GM04504 (cell line): ENCODE data around the gene TPR.
"Not testable (repeated sequence)": the region's sequence is repeated elsewhere in the genome, so short reads cannot be mapped to it uniquely, and the experiment has no call there.

Source experiments
- DNase-seq: peaks from one replicate; pipeline ENCODE4 v3.0.0-alpha.2; 2012; ENCODE audit warnings: low read depth

TPR gene

GRCh38 chr1:186375152-186375928 is at the start of gene TPR, which contains the start of gene ODR4:
Gene TPR (minus strand): TSS chr1:186375253. CDS start chr1:186375028, 225 bp downstream.
Gene ODR4 (plus strand): TSS chr1:186375838. CDS start chr1:186379786, 3,948 bp downstream.
- DNase-seq, result peak; percentile 98

GRCh38 chr1:186424539-186424938 is 49.5 kb upstream of the TPR start:
- DNase-seq, result no peak

GRCh38 chr1:186421446-186421845 is 46.4 kb upstream of the TPR start:
- no peak for DNase-seq

- DNase-seq, result peak; percentile 9
These were observed 45.9 kb upstream of the TPR start for GRCh38 chr1:186420923-186421322.

GRCh38 chr1:186420311-186420710 is 45.3 kb upstream of the TPR start:
- DNase-seq, result no peak

GRCh38 chr1:186418503-186418902 is 43.5 kb upstream of the TPR start:
- DNase-seq, result no peak

- no peak for DNase-seq
These were observed 38.3 kb upstream of the TPR start for GRCh38 chr1:186413319-186413718.

GRCh38 chr1:186409091-186409490 is 34.0 kb upstream of the TPR start:
- DNase-seq, result no peak

GRCh38 chr1:186404454-186405051 is 29.5 kb upstream of the TPR start:
- DNase-seq, result peak; percentile 24

GRCh38 chr1:186403632-186404031 is 28.6 kb upstream of the TPR start:
- no peak for DNase-seq

GRCh38 chr1:186401446-186401845 is 26.4 kb upstream of the TPR start:
- not testable (repeated sequence) for DNase-seq

GRCh38 chr1:186392711-186393110 is 17.7 kb upstream of the TPR start:
- not testable (repeated sequence) for DNase-seq

GRCh38 chr1:186391841-186392240 is 16.8 kb upstream of the TPR start:
- DNase-seq, result no peak

- DNase-seq, result no peak
These were observed 15.9 kb upstream of the TPR start for GRCh38 chr1:186390925-186391324.

GRCh38 chr1:186386725-186387383 is 11.8 kb upstream of the TPR start:
- DNase-seq, result no peak

- DNase-seq, result no peak
These were observed 871 bp upstream of the TPR start for GRCh38 chr1:186375929-186376319.

GRCh38 chr1:186374303-186375151 is 526 bp downstream of the TPR start:
- DNase-seq, result no peak

- not testable (repeated sequence) for DNase-seq
These were observed 27.0 kb downstream of the TPR start for GRCh38 chr1:186347837-186348691.

- no peak for DNase-seq
These were observed 34.3 kb downstream of the TPR start for GRCh38 chr1:186340772-186341171.

GRCh38 chr1:186337554-186337953 is 37.5 kb downstream of the TPR start:
- DNase-seq, result no peak

- no peak for DNase-seq
These were observed 44.3 kb downstream of the TPR start for GRCh38 chr1:186330758-186331157.
